Right hindlimb (tissue), 1 donor: ENCODE measurements around the gene FAM3A.
"Not testable (repeated sequence)": the region's sequence is repeated elsewhere in the genome, so short reads cannot be mapped to it uniquely, and the experiment has no call there.

Source experiments
- DNase-seq: peaks from one replicate; pipeline ENCODE4 v3.0.0-alpha.2; 2018

FAM3A gene, protein sequence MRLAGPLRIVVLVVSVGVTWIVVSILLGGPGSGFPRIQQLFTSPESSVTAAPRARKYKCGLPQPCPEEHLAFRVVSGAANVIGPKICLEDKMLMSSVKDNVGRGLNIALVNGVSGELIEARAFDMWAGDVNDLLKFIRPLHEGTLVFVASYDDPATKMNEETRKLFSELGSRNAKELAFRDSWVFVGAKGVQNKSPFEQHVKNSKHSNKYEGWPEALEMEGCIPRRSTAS

GRCh38 chrX:154515966-154516655 is at the start of gene FAM3A:
Gene FAM3A (minus strand): TSS chrX:154516232. CDS start chrX:154515772, 460 bp downstream.
- peak; percentile 96 for DNase-seq

- DNase-seq: not testable (repeated sequence)
Observed at GRCh38 chrX:154562295-154562694, 46.3 kb upstream of the FAM3A start.

- DNase-seq: not testable (repeated sequence)
Observed at GRCh38 chrX:154560326-154560725, 44.3 kb upstream of the FAM3A start.

DNA sequence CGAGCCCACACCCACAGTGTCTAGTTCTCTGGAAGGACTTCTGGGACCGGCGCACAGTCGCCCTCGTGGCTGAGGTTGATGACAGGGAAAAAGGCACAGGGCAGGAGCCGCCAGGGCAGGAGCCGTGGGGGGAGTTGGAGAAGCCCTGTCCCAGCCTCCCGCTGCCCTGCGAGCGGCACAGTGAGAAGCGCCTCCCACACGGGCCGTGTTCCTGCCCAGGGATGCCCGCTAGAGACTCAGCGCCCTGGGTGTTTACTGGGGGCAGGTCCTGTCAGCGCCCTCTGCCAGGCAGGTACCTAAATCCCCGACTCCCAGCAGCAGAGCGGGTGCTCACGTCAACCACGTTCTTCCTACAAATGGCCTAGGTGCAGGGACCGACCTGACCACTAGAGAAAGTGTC is 42.9 kb upstream of the FAM3A start:
- not testable (repeated sequence) for DNase-seq

DNA sequence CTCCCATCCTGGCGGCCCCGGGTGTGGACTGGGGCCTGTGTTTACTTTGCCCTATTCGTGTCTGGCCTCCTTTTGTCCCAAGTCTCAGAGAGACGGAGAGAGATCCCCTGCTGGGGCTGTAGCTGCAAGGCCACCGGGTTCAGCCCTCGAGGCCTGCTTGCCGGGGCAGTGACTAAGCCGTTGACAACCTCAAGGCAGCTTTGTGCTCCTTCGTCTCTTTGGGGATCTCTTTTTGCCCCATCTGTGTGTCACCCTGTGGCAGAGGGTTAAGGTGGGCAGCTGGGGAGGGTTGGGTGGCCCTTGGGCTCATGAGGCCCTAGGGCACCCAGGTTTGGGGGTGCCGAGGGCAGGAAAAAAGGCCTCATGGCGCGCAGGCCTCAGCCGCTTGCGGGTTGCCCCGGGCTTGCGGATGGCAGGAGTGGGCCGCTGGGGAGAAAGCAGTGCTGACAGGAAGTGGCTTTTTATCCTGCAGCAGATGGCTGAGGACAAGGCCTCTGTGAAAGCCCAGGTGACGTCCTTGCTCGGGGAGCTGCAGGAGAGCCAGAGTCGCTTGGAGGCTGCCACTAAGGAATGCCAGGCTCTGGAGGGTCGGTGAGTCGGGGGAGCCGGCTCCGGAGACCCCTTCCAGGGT is 42.1 kb upstream of the FAM3A start:
- DNase-seq: not testable (repeated sequence)

- DNase-seq: not testable (repeated sequence)
Observed at GRCh38 chrX:154552112-154552806, 36.2 kb upstream of the FAM3A start.

DNA sequence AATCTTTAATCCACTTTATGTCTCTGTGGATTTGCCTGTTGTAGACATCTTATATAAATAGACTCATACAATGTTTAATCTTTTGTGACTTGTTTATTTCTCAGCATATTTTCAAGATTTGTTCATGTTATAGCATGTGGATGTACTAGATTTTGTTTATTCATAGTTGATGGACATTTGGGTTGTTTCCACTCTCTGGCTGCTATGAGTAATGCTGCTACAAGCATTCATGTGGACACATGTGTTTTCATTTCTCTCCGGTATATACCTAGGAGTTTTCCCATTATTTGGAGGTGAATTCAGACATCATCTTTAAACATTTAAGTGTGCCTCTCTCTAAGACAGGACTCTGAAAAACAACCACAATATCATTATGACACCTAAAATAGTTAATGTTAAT is 33.7 kb upstream of the FAM3A start:
- no peak for DNase-seq

- no peak for DNase-seq
Observed at GRCh38 chrX:154548028-154548316, 31.9 kb upstream of the FAM3A start.

DNA sequence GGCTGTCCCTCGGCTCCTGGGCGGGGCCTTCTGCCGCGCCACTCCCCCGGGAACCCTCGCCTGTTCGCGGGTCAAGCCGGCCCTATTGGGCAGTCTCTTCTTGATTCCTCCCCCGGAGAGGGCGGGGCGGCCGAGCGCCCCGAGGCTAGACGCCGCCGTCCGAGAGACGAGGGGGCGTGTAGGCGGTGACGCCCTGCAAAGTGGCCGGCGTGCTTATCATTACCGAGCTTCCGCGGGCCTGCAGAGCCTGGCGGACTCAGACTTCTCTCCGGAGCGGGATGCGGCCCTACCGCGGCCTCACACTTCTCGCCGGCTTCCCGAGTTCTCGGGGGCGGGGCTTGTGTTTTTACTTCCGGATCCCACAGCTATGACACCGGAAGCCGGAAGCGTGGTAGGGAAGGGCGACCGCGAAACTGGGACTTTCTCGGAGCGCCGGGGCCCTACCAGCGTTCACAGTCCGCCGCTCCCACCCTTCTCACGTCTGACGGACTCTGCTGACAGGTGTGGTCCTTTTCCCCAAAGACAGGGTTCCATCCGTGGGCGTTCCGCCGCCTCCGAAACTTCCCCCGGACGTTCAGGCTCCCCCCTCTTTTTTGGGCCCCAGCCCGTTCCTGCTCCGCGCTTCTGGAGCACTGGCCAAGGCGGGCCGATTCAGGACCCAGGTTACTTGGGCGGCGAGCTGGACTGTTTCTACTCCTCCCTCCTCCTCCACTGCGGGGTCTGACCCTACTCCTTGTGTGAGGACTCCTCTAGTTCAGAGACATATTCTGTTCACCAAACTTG is 31.4 kb upstream of the FAM3A start, which contains the start of gene IKBKG:
Gene IKBKG (plus strand): TSS at position 376 of the 783 bp plus-strand sequence. CDS start 4,383 bp downstream, outside the sequence.
- peak; percentile 94 for DNase-seq

DNA sequence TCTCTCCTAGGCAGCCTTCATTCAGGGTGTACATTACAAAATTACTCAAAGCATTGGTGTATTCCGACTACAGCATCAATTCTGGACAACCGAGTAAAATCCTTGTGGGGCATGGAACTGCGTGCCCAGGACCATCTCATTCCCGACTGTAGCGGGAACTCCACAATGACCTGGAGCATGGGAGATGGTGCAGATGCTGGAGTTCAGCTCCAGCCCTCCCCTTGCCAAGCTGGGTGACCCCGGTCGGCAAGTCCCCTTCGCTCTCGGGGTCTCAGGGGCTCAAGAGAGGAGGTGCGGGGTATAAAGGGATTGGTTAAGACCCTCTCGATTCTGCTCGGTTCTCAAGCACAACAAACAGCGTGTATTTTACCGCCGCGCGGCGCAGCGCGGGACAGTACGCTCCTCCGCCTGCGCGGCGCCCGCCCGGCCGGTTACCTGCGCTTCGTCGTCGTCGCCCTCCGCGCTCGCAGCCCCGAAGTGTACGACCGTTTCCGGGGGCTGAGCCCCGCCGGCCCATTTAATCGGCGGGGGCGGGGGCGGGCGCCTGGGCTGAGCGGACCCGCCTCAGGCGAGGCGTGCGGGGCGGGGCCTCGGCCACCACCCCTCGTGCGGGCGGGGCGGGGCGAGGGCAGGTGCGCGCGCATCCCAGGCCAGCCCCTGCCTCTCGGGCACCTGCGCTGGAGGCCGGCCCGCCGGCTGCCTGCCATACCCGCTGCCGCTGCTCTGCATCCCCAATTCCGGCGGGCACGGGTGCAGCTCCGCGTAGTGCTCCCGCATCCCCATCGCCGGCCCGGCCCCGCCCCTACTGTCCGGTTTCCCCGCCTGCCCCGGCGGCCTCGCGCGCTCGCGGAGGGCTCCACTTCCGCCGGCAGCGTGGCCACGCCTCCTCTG is 30.6 kb upstream of the FAM3A start, which contains the start of gene G6PD:
Gene G6PD (minus strand): TSS at position 493 of the 891 bp plus-strand sequence. CDS start 691 bp downstream, outside the sequence.
- peak; percentile 87 for DNase-seq

- DNase-seq: no peak
Observed at GRCh38 chrX:154545673-154546274, 29.7 kb upstream of the FAM3A start.

GRCh38 chrX:154542723-154543424 is 26.8 kb upstream of the FAM3A start:
- no peak for DNase-seq

DNA sequence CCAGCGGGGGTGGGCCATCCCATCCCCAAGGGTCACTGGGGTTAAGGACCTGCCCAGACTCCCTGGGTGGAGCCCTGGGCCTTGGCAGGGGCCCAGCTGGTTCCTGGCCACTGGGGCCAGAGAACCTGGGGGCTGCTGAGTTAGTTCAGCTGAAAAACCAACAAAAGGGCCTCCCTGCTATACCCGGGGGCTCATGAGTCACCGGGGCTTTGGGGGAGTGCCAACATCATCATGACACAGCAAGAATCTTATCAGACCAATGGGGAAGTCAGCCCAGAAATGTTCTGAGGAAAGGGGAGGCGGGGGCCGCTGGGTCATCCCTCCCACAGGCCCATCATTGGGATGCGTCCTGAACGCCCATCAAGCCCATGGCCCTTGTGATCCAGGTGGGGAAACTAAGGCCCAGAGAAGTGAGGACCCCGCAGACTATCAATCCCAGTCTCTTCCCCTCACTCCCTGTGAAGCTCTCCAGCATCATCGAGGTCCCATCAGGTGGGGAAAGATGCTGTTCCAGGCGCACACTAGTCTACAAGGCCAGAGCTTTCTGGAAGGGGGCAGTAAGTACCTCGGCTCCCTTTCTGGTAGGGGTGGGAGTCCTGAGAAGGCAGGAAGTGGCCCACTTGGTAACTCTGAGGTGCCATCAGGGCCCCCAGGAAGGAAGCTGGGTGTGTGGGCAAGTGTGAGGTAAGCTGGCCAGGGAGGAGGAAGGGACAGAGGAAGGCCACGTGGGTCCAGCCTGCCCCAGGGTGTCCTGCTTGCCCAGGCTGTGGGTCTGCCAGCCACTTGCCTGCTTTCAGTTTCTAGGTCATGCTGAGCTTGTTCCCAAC is 26.1 kb upstream of the FAM3A start:
- no peak for DNase-seq

GRCh38 chrX:154541589-154541895 is 25.5 kb upstream of the FAM3A start:
- no peak for DNase-seq

- DNase-seq: no peak
Observed at GRCh38 chrX:154540897-154541535, 25.0 kb upstream of the FAM3A start.

DNA sequence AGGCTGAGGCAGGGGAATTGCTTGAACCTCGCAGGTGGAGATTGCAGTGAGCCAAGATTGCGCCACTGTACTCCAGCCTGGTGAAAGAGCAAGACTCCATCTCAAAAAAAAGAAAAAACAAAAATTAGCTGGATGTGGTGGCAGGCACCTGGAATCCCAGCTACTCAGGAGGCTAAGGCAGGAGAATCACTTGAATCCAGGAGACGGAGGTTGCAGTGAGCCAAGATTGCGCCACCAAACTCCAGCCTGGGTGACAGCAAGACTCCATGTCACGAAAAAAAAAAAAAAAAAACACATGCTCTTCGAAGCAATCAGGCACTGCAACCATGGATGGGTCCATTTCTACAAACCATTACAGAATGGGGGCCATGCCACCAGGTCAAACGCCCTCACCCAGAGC is 24.3 kb upstream of the FAM3A start:
- not testable (repeated sequence) for DNase-seq

DNA sequence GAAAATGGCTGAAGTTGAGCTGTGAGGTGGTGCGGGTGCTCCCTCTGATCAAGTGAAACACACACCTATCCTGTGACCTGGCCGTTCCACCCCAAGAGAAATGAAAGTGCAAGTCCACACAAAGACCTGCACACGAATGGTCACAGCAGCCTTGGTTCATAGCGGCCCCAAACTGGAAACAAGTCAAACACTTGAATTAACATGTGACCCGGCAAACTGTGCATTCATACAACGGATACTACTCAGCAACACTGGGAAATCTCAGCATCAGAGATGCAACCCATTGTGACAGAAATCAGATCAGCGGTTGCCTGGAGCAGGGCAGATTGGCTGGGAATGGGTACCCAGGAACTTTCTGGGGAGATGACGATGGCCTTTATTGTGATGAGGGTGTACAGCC is 23.0 kb upstream of the FAM3A start:
- DNase-seq: no peak

DNA sequence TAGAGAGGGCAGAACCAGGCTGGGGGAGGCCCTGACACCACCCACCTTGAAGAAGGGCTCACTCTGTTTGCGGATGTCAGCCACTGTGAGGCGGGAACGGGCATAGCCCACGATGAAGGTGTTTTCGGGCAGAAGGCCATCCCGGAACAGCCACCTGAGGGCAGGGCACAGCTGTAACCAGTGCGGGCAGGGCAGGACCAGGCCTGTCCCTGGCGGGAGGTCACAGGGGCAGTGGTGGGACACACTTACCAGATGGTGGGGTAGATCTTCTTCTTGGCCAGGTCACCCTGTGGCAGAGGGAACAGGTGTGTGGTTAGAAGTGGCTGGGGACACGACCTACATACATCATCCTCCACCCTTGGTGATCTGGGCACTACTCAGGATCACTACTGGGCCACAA is 19.9 kb upstream of the FAM3A start:
- DNase-seq: no peak
